Measurements from ENCODE around the gene EVI2B.

The EVI2B gene

DNA sequence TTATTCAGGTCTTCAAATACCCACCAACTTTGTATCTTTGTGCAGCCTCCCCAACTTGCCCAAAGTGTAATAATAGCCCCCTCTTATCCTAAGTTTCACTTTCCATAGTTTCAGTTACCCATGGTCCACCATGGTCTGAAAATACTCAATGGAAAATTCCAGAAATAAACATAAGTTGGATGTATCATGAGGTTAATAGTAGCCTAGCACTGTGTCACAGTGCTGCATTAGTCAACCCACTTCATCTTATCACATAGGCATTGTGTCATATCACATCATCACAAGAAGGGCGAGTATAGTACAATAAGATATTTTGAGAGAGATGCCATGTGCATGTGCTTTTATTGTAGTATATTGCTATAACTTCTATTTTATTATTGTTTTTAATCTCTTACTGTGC lies 38.7 kb downstream of the EVI2B start:
- no peak for TF ChIP-seq CTCF (conservative IDR thresholded peaks at IDR 0.05; ENCODE audit: control insufficient read depth, insufficient read depth, low read depth, low read length)

DNA sequence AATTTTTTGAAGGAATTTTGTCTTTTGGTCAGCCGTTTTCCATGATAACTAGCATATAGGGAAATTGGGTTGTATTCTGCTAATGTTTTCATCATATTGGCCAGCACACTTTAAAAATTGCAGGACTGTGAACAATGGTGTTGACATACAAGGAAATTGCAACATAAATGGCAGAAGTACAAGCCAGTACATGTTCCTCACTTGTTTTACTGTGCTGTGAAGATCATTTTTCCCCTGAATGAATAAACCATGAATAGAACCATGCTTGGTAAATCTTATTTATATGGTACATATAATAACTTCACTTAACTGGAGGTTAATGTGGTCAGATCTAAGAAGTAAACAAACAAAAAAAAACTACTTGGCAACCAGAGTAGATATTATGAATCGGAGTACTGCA lies 39.6 kb downstream of the EVI2B start:
- peak; percentile 84 for DNase-seq (ENCODE audit: low read depth)
- H3K4me3 ChIP-seq (ENCODE audit: control insufficient read depth, low read depth, low read length), result no peak overlapping the region
- TF ChIP-seq CTCF (conservative IDR thresholded peaks at IDR 0.05; ENCODE audit: control insufficient read depth, insufficient read depth, low read depth, low read length), result no peak

More for the DNA sequence above, 38.7 kb downstream of the EVI2B start:
- peak; percentile 59 for DNase-seq (ENCODE audit: low read depth)
- H3K4me3 ChIP-seq (ENCODE audit: control insufficient read depth, low read depth, low read length), result no peak overlapping the region

- no peak overlapping the region for H3K4me3 ChIP-seq (ENCODE audit: control insufficient read depth, low read depth, low read length)
- TF ChIP-seq CTCF (conservative IDR thresholded peaks at IDR 0.05; ENCODE audit: control insufficient read depth, insufficient read depth, low read depth, low read length), result no peak
- DNase-seq (ENCODE audit: low read depth), result no peak
Measured at GRCh38 chr17:31273516-31273915, 40.3 kb downstream of the EVI2B start.

DNA sequence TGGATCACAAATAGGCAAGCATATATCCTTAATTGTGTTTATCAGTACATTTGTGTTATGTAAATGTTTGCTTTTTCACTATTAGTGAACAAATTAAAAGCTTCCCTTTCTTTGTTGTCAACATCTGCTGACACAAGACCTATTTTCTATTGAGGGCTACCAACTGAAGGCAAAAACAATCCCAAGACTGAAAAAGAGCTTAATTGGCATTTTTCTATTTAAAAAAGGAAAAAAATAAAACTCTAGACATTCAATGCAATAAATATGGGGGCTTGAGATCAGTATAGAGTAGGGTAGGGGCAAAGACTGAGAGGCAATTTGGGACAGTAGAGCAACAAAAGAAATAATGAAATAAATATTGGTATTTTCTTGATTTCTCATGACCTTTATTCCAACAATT lies 41.1 kb downstream of the EVI2B start:
- H3K4me3 ChIP-seq (ENCODE audit: control insufficient read depth, low read depth, low read length), result no peak overlapping the region
- DNase-seq (ENCODE audit: low read depth), result no peak
- TF ChIP-seq CTCF (conservative IDR thresholded peaks at IDR 0.05; ENCODE audit: control insufficient read depth, insufficient read depth, low read depth, low read length), result no peak

GRCh38 chr17:31272236-31272635 lies 41.6 kb downstream of the EVI2B start:
- no peak overlapping the region for H3K4me3 ChIP-seq (ENCODE audit: control insufficient read depth, low read depth, low read length)
- no peak for TF ChIP-seq CTCF (conservative IDR thresholded peaks at IDR 0.05; ENCODE audit: control insufficient read depth, insufficient read depth, low read depth, low read length)
- no peak for DNase-seq (ENCODE audit: low read depth)

DNA sequence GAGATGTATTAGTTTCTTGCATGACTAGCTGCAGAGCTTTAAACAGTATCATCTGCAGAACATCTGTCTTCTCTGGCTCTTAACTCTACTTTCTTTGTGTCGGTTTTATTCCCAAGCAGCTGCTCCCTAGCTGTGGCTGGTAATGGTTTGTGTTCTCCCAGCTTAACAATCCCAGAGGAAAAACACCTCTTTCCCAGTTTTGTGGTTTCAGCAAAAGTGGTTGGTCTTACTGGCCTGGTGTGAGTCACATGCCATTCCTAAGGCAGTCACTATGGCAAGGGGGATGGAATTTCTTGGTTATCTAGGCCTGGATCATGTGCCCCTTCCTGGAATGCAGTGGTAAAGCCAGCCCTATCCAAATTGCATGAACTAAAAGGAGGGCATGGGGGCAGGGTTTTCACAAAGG lies 44.3 kb downstream of the EVI2B start:
- no peak for TF ChIP-seq CTCF (conservative IDR thresholded peaks at IDR 0.05; ENCODE audit: control insufficient read depth, insufficient read depth, low read depth, low read length)
- H3K4me3 ChIP-seq (ENCODE audit: control insufficient read depth, low read depth, low read length), result no peak overlapping the region
- peak; percentile 99 for DNase-seq (ENCODE audit: low read depth)

GRCh38 chr17:31269036-31269577 lies 44.7 kb downstream of the EVI2B start:
- DNase-seq (ENCODE audit: low read depth), result no peak
- no peak overlapping the region for H3K4me3 ChIP-seq (ENCODE audit: control insufficient read depth, low read depth, low read length)
- no peak for TF ChIP-seq CTCF (conservative IDR thresholded peaks at IDR 0.05; ENCODE audit: control insufficient read depth, insufficient read depth, low read depth, low read length)

Data from fibroblast of mammary gland (primary cell).